Ascending aorta (tissue), 2 donors: ENCODE measurements around the gene PHLDB2. TPM values are rescaled to one million over a fixed set of nuclear protein-coding genes. Genes with fewer than 3 reads are reported as not detected.

Experiments used
- DNase-seq, 2 donors: peaks; one replicate each; pipeline ENCODE4 v3.0.0-alpha.2; 2019; ENCODE audit warnings: low spot score in 2 of 2
- H3K27ac ChIP-seq, 2 donors: fragments of 200-600 bp; sonication (generic); one replicate each; pipeline ENCODE4 v1.5.1; 2016 to 2017; ENCODE audit warnings: mild to moderate bottlenecking in 1 of 2
- H3K27me3 ChIP-seq: fragments of 200-600 bp; sonication (generic); one replicate; pipeline ENCODE4 v1.5.1; 2017
- H3K36me3 ChIP-seq, 2 donors: fragments of 200-600 bp; sonication (generic); one replicate each; pipeline ENCODE4 v1.5.1; 2016
- H3K4me1 ChIP-seq, 2 donors: fragments of 200-600 bp; sonication (generic); one replicate each; pipeline ENCODE4 v1.5.1; 2016 to 2017; ENCODE audit warnings: mild to moderate bottlenecking in 1 of 2
- H3K4me3 ChIP-seq, 2 donors: fragments of 200-600 bp; sonication (generic); one replicate each; pipeline ENCODE4 v1.5.1; 2016 to 2017; ENCODE audit warnings: mild to moderate bottlenecking in 1 of 2
- H3K9me3 ChIP-seq, 2 donors: fragments of 200-600 bp; sonication (generic); one replicate each; pipeline ENCODE4 v1.5.1; 2016
- intact Hi-C: fragments of 100-400 bp; cut with DNase I; formaldehyde crosslinking; loops from one replicate; pipeline ENCODE4 v1.15.1; 2023
- total RNA-seq: library from RNA; depleted of rRNA; stranded (reverse); fragments of >200 nt; gene quantifications from one replicate; pipeline ENCODE4 v1.1.0, GENCODE V29; 2016
- TF ChIP-seq, protein P1 (sequence below), 3 experiments: fragments of 200-600 bp in 2 of 3; fragments of 450-650 bp in 1 of 3; sonication (generic) in 2 of 3; IDR thresholded peaks; one replicate each; pipeline ENCODE4 v1.5.1; 2016 to 2019; ENCODE audit warnings: antibody characterized with exemption in 3 of 3, mild to moderate bottlenecking in 1 of 3, moderate library complexity in 1 of 3

Gene PHLDB2
- total RNA-seq, 1 donor from 2014 or later = 58.6 TPM

GRCh38 chr3:111949712-111950111 lies 90.6 kb downstream of the PHLDB2 start:
- no peak for DNase-seq
- no peaks in the 10 kb centered on the region for H3K27me3 ChIP-seq
- TF ChIP-seq, protein P1, sequence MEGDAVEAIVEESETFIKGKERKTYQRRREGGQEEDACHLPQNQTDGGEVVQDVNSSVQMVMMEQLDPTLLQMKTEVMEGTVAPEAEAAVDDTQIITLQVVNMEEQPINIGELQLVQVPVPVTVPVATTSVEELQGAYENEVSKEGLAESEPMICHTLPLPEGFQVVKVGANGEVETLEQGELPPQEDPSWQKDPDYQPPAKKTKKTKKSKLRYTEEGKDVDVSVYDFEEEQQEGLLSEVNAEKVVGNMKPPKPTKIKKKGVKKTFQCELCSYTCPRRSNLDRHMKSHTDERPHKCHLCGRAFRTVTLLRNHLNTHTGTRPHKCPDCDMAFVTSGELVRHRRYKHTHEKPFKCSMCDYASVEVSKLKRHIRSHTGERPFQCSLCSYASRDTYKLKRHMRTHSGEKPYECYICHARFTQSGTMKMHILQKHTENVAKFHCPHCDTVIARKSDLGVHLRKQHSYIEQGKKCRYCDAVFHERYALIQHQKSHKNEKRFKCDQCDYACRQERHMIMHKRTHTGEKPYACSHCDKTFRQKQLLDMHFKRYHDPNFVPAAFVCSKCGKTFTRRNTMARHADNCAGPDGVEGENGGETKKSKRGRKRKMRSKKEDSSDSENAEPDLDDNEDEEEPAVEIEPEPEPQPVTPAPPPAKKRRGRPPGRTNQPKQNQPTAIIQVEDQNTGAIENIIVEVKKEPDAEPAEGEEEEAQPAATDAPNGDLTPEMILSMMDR (IDR thresholded peaks at IDR 0.05) = no peak
- H3K4me1 ChIP-seq = no peaks in the 10 kb centered on the region
- no peak overlapping the region for H3K4me3 ChIP-seq
- no peak overlapping the region for H3K27ac ChIP-seq
- intact Hi-C loops = no loop called here
- no peaks in the 10 kb centered on the region for H3K9me3 ChIP-seq
- H3K36me3 ChIP-seq = peaks cover 8 to 28% of the 10 kb centered on the region in 2 donors

- no peak overlapping the region for H3K4me3 ChIP-seq
- no peaks in the 10 kb centered on the region for H3K9me3 ChIP-seq
- no peak for DNase-seq
- no peaks in the 10 kb centered on the region for H3K4me1 ChIP-seq
- H3K36me3 ChIP-seq = peaks cover 8 to 21% of the 10 kb centered on the region in 2 donors
- H3K27ac ChIP-seq = no peak overlapping the region
- no peaks in the 10 kb centered on the region for H3K27me3 ChIP-seq
- TF ChIP-seq, protein P1 (IDR thresholded peaks at IDR 0.05) = no peak
- intact Hi-C loops = no loop called here
Observed at GRCh38 chr3:111951032-111951431, 92.0 kb downstream of the PHLDB2 start.

DNA sequence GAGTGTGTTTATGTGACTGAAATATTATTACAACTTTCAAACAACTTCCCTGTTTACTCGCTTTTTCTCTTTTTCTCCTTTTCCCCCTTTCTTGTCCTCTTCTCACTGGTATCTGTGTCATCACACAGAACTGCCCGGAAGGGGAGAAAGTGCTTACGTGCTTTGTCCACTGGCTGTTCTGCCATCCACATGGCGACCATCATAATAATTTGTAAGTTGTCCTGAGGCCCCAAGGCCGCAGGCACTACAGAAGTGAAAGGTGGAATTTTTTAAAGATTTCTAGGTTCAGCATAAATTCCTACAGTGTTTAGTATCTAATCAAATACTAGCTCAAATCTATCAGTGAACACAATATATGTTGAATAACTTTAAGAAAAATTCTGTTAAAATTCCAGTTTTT lies 93.0 kb downstream of the PHLDB2 start:
- no peak for DNase-seq
- TF ChIP-seq, protein P1 (IDR thresholded peaks at IDR 0.05) = no peak
- intact Hi-C loops = no loop called here
- Histone ChIP-seq H3K4me3 (no peak overlapping the region), H3K36me3 (peaks cover 8 to 21% of the 10 kb centered on the region in 2 donors), H3K27ac (no peak overlapping the region), H3K4me1 (no peaks in the 10 kb centered on the region), H3K9me3 (no peaks in the 10 kb centered on the region), H3K27me3 (no peaks in the 10 kb centered on the region)

DNA sequence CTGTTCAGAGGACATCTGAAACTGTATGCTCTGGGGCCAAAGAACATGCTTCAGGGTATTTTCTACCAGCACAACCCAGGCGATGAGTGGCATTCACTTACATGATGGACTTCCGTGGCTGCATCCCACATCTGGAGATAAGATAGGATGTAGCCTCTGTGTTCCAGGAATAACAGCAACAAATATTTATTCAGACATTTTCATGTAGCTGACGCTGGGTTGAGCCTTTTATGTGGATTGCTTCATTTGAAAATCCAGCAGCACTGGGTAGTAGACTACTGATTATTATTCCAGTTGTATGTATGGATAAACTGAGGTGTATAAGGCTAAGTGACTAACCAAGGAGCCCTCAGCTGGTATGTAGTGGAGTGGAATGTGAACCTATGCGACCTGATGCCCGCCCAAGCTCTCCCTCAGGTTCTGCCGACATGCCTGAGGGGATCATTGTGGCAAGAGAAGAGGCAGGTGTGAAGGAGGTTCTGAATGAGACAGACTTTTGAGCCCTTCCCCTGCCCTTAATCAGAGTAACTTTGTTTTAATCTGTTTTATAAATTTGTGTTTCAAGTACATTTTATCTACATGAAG lies 93.9 kb downstream of the PHLDB2 start:
- DNase-seq = no peak
- Histone ChIP-seq H3K9me3 (no peaks in the 10 kb centered on the region), H3K36me3 (peaks cover 8 to 21% of the 10 kb centered on the region in 2 donors), H3K4me1 (no peaks in the 10 kb centered on the region), H3K4me3 (no peak overlapping the region), H3K27ac (no peak overlapping the region), H3K27me3 (no peaks in the 10 kb centered on the region)
- intact Hi-C loops = no loop called here
- TF ChIP-seq, protein P1 (IDR thresholded peaks at IDR 0.05) = no peak

DNA sequence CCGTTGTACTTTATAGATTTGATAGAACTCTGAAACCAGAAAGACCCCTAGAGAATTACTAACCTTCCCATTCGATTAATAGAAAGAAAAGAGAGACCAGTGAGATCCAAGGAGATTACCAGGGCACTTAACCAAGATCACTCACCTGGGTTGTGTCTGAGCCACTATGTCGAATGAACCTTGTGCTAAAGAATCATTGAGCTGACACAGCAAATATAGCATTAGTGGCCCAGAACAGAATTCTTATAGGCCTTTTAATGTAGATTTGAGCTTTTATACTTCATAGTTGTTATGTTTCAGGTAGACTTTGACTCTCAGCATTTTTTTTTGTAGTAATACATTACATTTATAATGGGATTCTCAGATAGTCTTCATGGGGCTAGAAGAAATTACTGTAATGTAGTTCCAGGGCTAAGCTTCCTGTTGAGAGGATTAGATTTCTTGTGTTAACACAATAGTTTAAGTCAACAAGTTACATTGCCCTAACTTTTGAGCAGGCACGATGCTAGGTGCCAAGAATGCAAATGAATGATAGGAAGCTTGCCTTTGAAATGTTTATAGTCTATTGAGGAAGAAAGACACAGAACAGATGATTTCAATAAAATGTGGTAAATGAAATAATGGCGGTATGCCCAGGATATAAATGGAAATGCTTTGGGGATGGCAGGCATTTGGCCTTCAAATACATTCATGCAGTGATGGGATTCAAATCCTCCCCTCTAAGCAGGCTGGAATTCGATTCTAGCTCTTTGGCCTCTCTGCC lies 95.3 kb downstream of the PHLDB2 start:
- Histone ChIP-seq H3K27me3 (no peaks in the 10 kb centered on the region), H3K27ac (no peak overlapping the region), H3K4me3 (no peak overlapping the region), H3K36me3 (peaks cover 13 to 21% of the 10 kb centered on the region in 2 donors), H3K4me1 (no peaks in the 10 kb centered on the region), H3K9me3 (no peaks in the 10 kb centered on the region)
- intact Hi-C loops = no loop called here
- DNase-seq = no peak
- TF ChIP-seq, protein P1 (IDR thresholded peaks at IDR 0.05) = no peak
